Tibial nerve (tissue), 4 donors: Measurements from ENCODE around the gene GJA1. TPM values are rescaled to one million over a fixed set of nuclear protein-coding genes. Genes with fewer than 3 reads are reported as not detected.
A peak's percentile ranks its signal among the peaks of the same experiment; 100 is the strongest.
"Not testable (repeated sequence)": the region's sequence is repeated elsewhere in the genome, so short reads cannot be mapped to it uniquely, and the experiment has no call there.

Source experiments
- DNase-seq, 2 donors: peaks; one replicate each; pipeline ENCODE4 v3.0.0-alpha.2; 2019; ENCODE audit warnings: low spot score in 2 of 2
- H3K27ac ChIP-seq, 4 donors: fragments of 200-600 bp; sonication (generic) in 3 of 4; one replicate each; pipeline ENCODE4 v1.5.1; 2017 to 2019; ENCODE audit warnings: mild to moderate bottlenecking in 1 of 4
- H3K27me3 ChIP-seq, 2 donors: fragments of 200-600 bp; sonication (generic) in 1 of 2; one replicate each; pipeline versions ENCODE4 v1.5.1 to v1.6.0; 2017 to 2019
- H3K36me3 ChIP-seq, 3 donors: fragments of 200-600 bp; sonication (generic); one replicate each; pipeline ENCODE4 v1.5.1; 2018 to 2019
- H3K4me1 ChIP-seq, 4 donors: fragments of 200-600 bp; sonication (generic) in 3 of 4; one replicate each; pipeline ENCODE4 v1.5.1; 2017 to 2019
- H3K4me3 ChIP-seq, 4 donors: fragments of 200-600 bp; sonication (generic) in 3 of 4; one replicate each; pipeline ENCODE4 v1.5.1; 2017 to 2019; ENCODE audit warnings: mild to moderate bottlenecking in 1 of 4, moderate library complexity in 1 of 4
- H3K9me3 ChIP-seq, 4 donors: fragments of 200-600 bp; sonication (generic) in 3 of 4; one replicate each; pipeline ENCODE4 v1.5.1; 2017 to 2019
- CTCF ChIP-seq, 5 experiments: fragments of 200-600 bp in 3 of 5; fragments of 450-650 bp in 2 of 5; sonication (generic) in 3 of 5; IDR thresholded peaks; one replicate each; pipeline ENCODE4 v1.5.1; 2016 to 2019; ENCODE audit warnings: antibody characterized with exemption in 5 of 5, mild to moderate bottlenecking in 3 of 5, moderate library complexity in 2 of 5
- EP300 ChIP-seq, 2 donors: sonication (generic); formaldehyde crosslinking; IDR thresholded peaks; one replicate each; pipeline ENCODE4 v1.6.1; 2017; ENCODE audit warnings: antibody characterized with exemption in 2 of 2, mild to moderate bottlenecking in 1 of 2
- POLR2A ChIP-seq, 2 donors: fragments of 450-650 bp; IDR thresholded peaks; one replicate each; pipeline ENCODE4 v1.6.1; 2017; ENCODE audit warnings: antibody characterized with exemption in 2 of 2, mild to moderate bottlenecking in 2 of 2, moderate library complexity in 2 of 2
- WGBS, 2 donors: methylation state at CpG; one replicate each; pipeline ENCODE4 v1.1.5; 2018; 5-methylcytosine and 5-hydroxymethylcytosine counted together
- total RNA-seq, 4 donors: library from RNA; depleted of rRNA; stranded (reverse); fragments of >200 nt; gene quantifications; one replicate each; pipeline ENCODE4 v1.1.0, GENCODE V29; 2016

Gene GJA1
- 10 to 100 TPM; 37.7 to 44.7 (median 41.6) TPM for total RNA-seq

DNA sequence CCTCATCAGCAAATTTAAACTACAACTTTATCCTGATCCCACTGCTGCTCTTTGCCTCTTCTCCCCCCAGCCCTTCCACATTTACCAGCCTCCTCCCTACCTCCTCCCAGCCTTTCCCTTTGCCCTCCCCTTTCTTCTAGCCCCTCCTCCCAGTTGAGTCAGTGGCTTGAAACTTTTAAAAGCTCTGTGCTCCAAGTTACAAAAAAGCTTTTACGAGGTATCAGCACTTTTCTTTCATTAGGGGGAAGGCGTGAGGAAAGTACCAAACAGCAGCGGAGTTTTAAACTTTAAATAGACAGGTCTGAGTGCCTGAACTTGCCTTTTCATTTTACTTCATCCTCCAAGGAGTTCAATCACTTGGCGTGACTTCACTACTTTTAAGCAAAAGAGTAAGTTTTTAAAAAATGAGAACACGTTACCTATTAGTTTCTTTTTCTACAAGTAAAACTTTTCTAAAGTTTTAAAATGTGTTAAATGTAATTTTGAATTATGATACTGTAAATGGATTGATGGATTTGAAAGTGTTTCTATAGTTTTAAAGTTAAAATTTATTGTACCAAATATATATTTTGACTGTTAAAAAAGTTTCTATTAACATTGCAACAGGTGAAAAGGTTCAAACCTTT is at the start of gene GJA1:
Gene GJA1, plus strand, starts transcription at position 203 of the 626 bp plus-strand sequence. CDS start 11,202 bp downstream, outside the sequence.
- no peaks in the 10 kb centered on the region for H3K9me3 ChIP-seq
- H3K27me3 ChIP-seq: no peaks in the 10 kb centered on the region
- H3K27ac ChIP-seq: peak within 1 kb of the TSS; percentile 70 to 94 (median 82)
- TF ChIP-seq CTCF (IDR thresholded peaks at IDR 0.05) (no peak), POLR2A (IDR thresholded peaks at IDR 0.05) (peak; percentile 11 to 70), EP300 (IDR thresholded peaks at IDR 0.05) (peak in 1 of 2 donors; percentile 90)
- 15% methylated on average over 5 of the region's 5 CpGs for whole genome bisulfite sequencing, 2 donors
- peak in 1 of 2 donors; percentile 54 for DNase-seq
- H3K4me1 ChIP-seq: peaks cover 0 to 36% (median 0%) of the 10 kb centered on the region in 4 donors
- H3K36me3 ChIP-seq: no peaks in the 10 kb centered on the region
- peak within 1 kb of the TSS; percentile 52 to 80 (median 66) for H3K4me3 ChIP-seq

- 95% methylated on average over 3 of the region's 3 CpGs for WGBS, 2 donors
- not testable (repeated sequence) for H3K36me3 ChIP-seq, H3K27me3 ChIP-seq, DNase-seq, H3K4me3 ChIP-seq, H3K27ac ChIP-seq, H3K9me3 ChIP-seq, H3K4me1 ChIP-seq
Observed at GRCh38 chr6:121386551-121386950, 48.9 kb upstream of the GJA1 start.

DNA sequence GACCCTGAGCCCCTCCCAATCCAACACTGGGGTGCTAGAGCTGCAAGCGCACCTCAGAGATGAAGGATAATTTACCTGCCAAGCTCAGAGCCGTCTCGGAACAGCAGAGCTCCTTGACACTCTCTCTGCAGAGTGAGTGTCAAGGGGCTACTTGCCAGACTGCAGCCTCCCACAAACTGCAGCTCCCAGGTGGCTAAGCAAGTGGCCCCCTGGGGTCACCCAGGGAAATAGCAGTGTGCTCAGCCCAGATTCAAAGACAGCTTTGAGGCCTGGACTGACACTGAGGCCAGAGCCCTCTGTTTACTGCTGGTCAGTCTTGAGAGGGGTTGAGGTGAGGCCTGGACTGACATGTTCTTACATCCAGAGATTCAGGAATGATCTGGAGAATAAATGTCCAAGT is 46.0 kb upstream of the GJA1 start:
- TF ChIP-seq EP300 (IDR thresholded peaks at IDR 0.05) (no peak), CTCF (IDR thresholded peaks at IDR 0.05) (no peak), POLR2A (IDR thresholded peaks at IDR 0.05) (no peak)
- Histone ChIP-seq H3K4me1 (no peaks in the 10 kb centered on the region), H3K36me3 (no peaks in the 10 kb centered on the region), H3K4me3 (no peak overlapping the region), H3K27ac (no peak overlapping the region), H3K27me3 (no peaks in the 10 kb centered on the region), H3K9me3 (no peaks in the 10 kb centered on the region)
- 72 to 91% methylated on average over 3 of the region's 3 CpGs for WGBS, 2 donors
- DNase-seq: no peak

- no peak overlapping the region for H3K27ac ChIP-seq
- no peaks in the 10 kb centered on the region for H3K4me1 ChIP-seq
- TF ChIP-seq EP300 (IDR thresholded peaks at IDR 0.05): no peak
- no peak for TF ChIP-seq POLR2A (IDR thresholded peaks at IDR 0.05)
- TF ChIP-seq CTCF (IDR thresholded peaks at IDR 0.05): no peak
- H3K36me3 ChIP-seq: no peaks in the 10 kb centered on the region
- no peaks in the 10 kb centered on the region for H3K27me3 ChIP-seq
- DNase-seq: no peak
- WGBS, 2 donors: 80 to 88% methylated on average over 1 of the region's 1 CpG
- H3K9me3 ChIP-seq: no peaks in the 10 kb centered on the region
- H3K4me3 ChIP-seq: no peak overlapping the region
Observed at GRCh38 chr6:121393731-121394505, 41.5 kb upstream of the GJA1 start.

GRCh38 chr6:121395736-121396135 is 39.7 kb upstream of the GJA1 start:
- Histone ChIP-seq H3K4me3 (no peak overlapping the region), H3K27me3 (no peaks in the 10 kb centered on the region), H3K4me1 (no peaks in the 10 kb centered on the region), H3K36me3 (no peaks in the 10 kb centered on the region), H3K9me3 (no peaks in the 10 kb centered on the region), H3K27ac (no peak overlapping the region)
- DNase-seq: no peak
- TF ChIP-seq EP300 (IDR thresholded peaks at IDR 0.05): no peak
- 83 to 90% methylated on average over 4 of the region's 4 CpGs for WGBS, 2 donors

- 90 to 91% methylated on average over 6 of the region's 6 CpGs for WGBS, 2 donors
Observed at GRCh38 chr6:121397188-121397587, 38.3 kb upstream of the GJA1 start.

More at GRCh38 chr6:121397188-121397587, 38.3 kb upstream of the GJA1 start:
- H3K4me1 ChIP-seq, H3K9me3 ChIP-seq, H3K27me3 ChIP-seq, H3K4me3 ChIP-seq, H3K36me3 ChIP-seq, H3K27ac ChIP-seq, DNase-seq: not testable (repeated sequence)
